Measurements from ENCODE around the gene MCF2L. TPM values are rescaled to one million over a fixed set of nuclear protein-coding genes. Genes with fewer than 3 reads are reported as not detected.

The MCF2L gene
- total RNA-seq, 1 experiment from 2014 or later: 4.5 TPM

- DNase-seq (ENCODE audit: low spot score): no peak
Measured at GRCh38 chr13:112981451-112981850, 12.4 kb downstream of the MCF2L start.

GRCh38 chr13:112982281-112983041 lies 13.4 kb downstream of the MCF2L start:
- no peak for DNase-seq (ENCODE audit: low spot score)

- DNase-seq (ENCODE audit: low spot score): no peak
Measured at GRCh38 chr13:112983042-112983305, 14.0 kb downstream of the MCF2L start.

- DNase-seq (ENCODE audit: low spot score): no peak
Measured at GRCh38 chr13:112983428-112984196, 14.6 kb downstream of the MCF2L start.

- DNase-seq (ENCODE audit: low spot score): no peak
Measured at GRCh38 chr13:112984501-112984900, 15.5 kb downstream of the MCF2L start.

GRCh38 chr13:112984954-112985802 lies 16.2 kb downstream of the MCF2L start:
- no peak for DNase-seq (ENCODE audit: low spot score)

- no peak for DNase-seq (ENCODE audit: low spot score)
Measured at GRCh38 chr13:112985803-112986408, 16.9 kb downstream of the MCF2L start.

- DNase-seq (ENCODE audit: low spot score): no peak
Measured at GRCh38 chr13:112986470-112986869, 17.5 kb downstream of the MCF2L start.

- no peak for DNase-seq (ENCODE audit: low spot score)
Measured at GRCh38 chr13:112986946-112987681, 18.1 kb downstream of the MCF2L start.

GRCh38 chr13:112987682-112988024 lies 18.6 kb downstream of the MCF2L start:
- no peak for DNase-seq (ENCODE audit: low spot score)

- DNase-seq (ENCODE audit: low spot score): no peak
Measured at GRCh38 chr13:112990783-112991182, 21.8 kb downstream of the MCF2L start.

GRCh38 chr13:112991609-112992008 lies 22.6 kb downstream of the MCF2L start:
- DNase-seq (ENCODE audit: low spot score): no peak

- no peak for DNase-seq (ENCODE audit: low spot score)
Measured at GRCh38 chr13:112992931-112993680, 24.1 kb downstream of the MCF2L start.

- DNase-seq (ENCODE audit: low spot score): no peak
Measured at GRCh38 chr13:112994084-112994780, 25.2 kb downstream of the MCF2L start.

GRCh38 chr13:112994781-112995355 lies 25.9 kb downstream of the MCF2L start:
- DNase-seq (ENCODE audit: low spot score): no peak

- no peak for DNase-seq (ENCODE audit: low spot score)
Measured at GRCh38 chr13:112995395-112996191, 26.6 kb downstream of the MCF2L start.

GRCh38 chr13:112996671-112997091 lies 27.7 kb downstream of the MCF2L start:
- no peak for DNase-seq (ENCODE audit: low spot score)

- no peak for DNase-seq (ENCODE audit: low spot score)
Measured at GRCh38 chr13:112997188-112998130, 28.4 kb downstream of the MCF2L start.
